Measurements from ENCODE around the gene HTRA1. TPM values are rescaled to one million over a fixed set of nuclear protein-coding genes. Genes with fewer than 3 reads are reported as not detected.

The HTRA1 gene
- polyA plus RNA-seq, 1 experiment: 128 TPM

GRCh38 chr10:122508021-122508420 lies 46.7 kb downstream of the HTRA1 start:
- Histone ChIP-seq H3K4me3 (ENCODE audit: low read depth, low read length) (no peak overlapping the region), H3K27me3 (ENCODE audit: control insufficient read depth, insufficient read depth, low read length) (no peaks in the 10 kb centered on the region), H3K36me3 (ENCODE audit: control insufficient read depth, insufficient read depth, low read length) (peaks cover 1% of the 10 kb centered on the region)
- CTCF ChIA-PET: interaction anchor here (0.7 kb wide), 1 partner anchor 209 kb away, joined by 4 read pairs; no protein-coding TSS in a partner anchor
- POLR2A ChIA-PET: no interaction called here
- DNase-seq (ENCODE audit: low read depth): no peak
- no peak for TF ChIP-seq CTCF (IDR thresholded peaks at IDR 0.05; ENCODE audit: insufficient read depth, low read depth, low read length)

- Histone ChIP-seq H3K27me3 (ENCODE audit: control insufficient read depth, insufficient read depth, low read length) (no peaks in the 10 kb centered on the region), H3K36me3 (ENCODE audit: control insufficient read depth, insufficient read depth, low read length) (peaks cover 3% of the 10 kb centered on the region), H3K4me3 (ENCODE audit: low read depth, low read length) (no peak overlapping the region)
- ChIA-PET CTCF (interaction anchor here (0.6 kb wide), 1 partner anchor 1287 kb away, joined by 3 read pairs; no protein-coding TSS in a partner anchor), POLR2A (no interaction called here)
- no peak for DNase-seq (ENCODE audit: low read depth)
- no peak for TF ChIP-seq CTCF (IDR thresholded peaks at IDR 0.05; ENCODE audit: insufficient read depth, low read depth, low read length)
Observed at GRCh38 chr10:122509323-122509722, 48.0 kb downstream of the HTRA1 start.

GRCh38 chr10:122510326-122510725 lies 49.0 kb downstream of the HTRA1 start:
- ChIA-PET CTCF (no interaction called here), POLR2A (no interaction called here)
- Histone ChIP-seq H3K4me3 (ENCODE audit: low read depth, low read length) (no peak overlapping the region), H3K27me3 (ENCODE audit: control insufficient read depth, insufficient read depth, low read length) (no peaks in the 10 kb centered on the region), H3K36me3 (ENCODE audit: control insufficient read depth, insufficient read depth, low read length) (peaks cover 4% of the 10 kb centered on the region)
- no peak for DNase-seq (ENCODE audit: low read depth)
- no peak for TF ChIP-seq CTCF (IDR thresholded peaks at IDR 0.05; ENCODE audit: insufficient read depth, low read depth, low read length)

- H3K4me3 ChIP-seq (ENCODE audit: low read depth, low read length): no peak overlapping the region
- DNase-seq (ENCODE audit: low read depth): no peak
- peaks cover 4% of the 10 kb centered on the region for H3K36me3 ChIP-seq (ENCODE audit: control insufficient read depth, insufficient read depth, low read length)
- TF ChIP-seq CTCF (IDR thresholded peaks at IDR 0.05; ENCODE audit: insufficient read depth, low read depth, low read length): no peak
- H3K27me3 ChIP-seq (ENCODE audit: control insufficient read depth, insufficient read depth, low read length): no peaks in the 10 kb centered on the region
- CTCF ChIA-PET: no interaction called here
- POLR2A ChIA-PET: no interaction called here
Observed at GRCh38 chr10:122510736-122511135, 49.4 kb downstream of the HTRA1 start.

- no peak for TF ChIP-seq CTCF (IDR thresholded peaks at IDR 0.05; ENCODE audit: insufficient read depth, low read depth, low read length)
- no peak for DNase-seq (ENCODE audit: low read depth)
- POLR2A ChIA-PET: no interaction called here
- CTCF ChIA-PET: no interaction called here
- Histone ChIP-seq H3K4me3 (ENCODE audit: low read depth, low read length) (no peak overlapping the region), H3K36me3 (ENCODE audit: control insufficient read depth, insufficient read depth, low read length) (peaks cover 4% of the 10 kb centered on the region), H3K27me3 (ENCODE audit: control insufficient read depth, insufficient read depth, low read length) (no peaks in the 10 kb centered on the region)
Observed at GRCh38 chr10:122513053-122513452, 51.7 kb downstream of the HTRA1 start.

Measured in BJ (cell line).